Spleen (tissue), 7 donors: ENCODE data around the gene SEL1L.

Experiments
- CTCF ChIP-seq, 11 experiments: fragments of 200-600 bp in 7 of 11; fragments of 450-650 bp in 4 of 11; sonication (generic) in 4 of 11; IDR thresholded peaks in 8 of 11; conservative IDR thresholded peaks in 3 of 11; 1 replicate in 7 of 11; 2 replicates in 4 of 11; pipeline versions ENCODE4 v1.4.0 to v1.8.0; 2016 to 2021; ENCODE audit warnings: antibody characterized with exemption in 11 of 11, inconsistent platforms in 4 of 11, mild to moderate bottlenecking in 1 of 11
- POLR2A ChIP-seq, 3 donors: fragments of 450-650 bp; IDR thresholded peaks; one replicate each; pipeline ENCODE4 v1.5.1; 2017; ENCODE audit warnings: antibody characterized with exemption in 3 of 3, mild to moderate bottlenecking in 1 of 3
- POLR2AphosphoS5 ChIP-seq, 3 donors: sonication (generic); formaldehyde crosslinking; IDR thresholded peaks; one replicate each; pipeline ENCODE4 v1.5.1; 2017; ENCODE audit warnings: antibody characterized with exemption in 3 of 3
- donor health status: DM: no; HTN: no; CAD: no; lungs with moderate emphysema.
- donor health status: DM: no; HTN: no; CAD: no.
- donor health status: DM: no; HTN: no; CAD: no.

- TF ChIP-seq CTCF (IDR thresholded peaks at IDR 0.05 in 8 of 11, conservative IDR thresholded peaks at IDR 0.05 in 3 of 11) (no peak), POLR2A (IDR thresholded peaks at IDR 0.05) (no peak), POLR2AphosphoS5 (IDR thresholded peaks at IDR 0.05) (no peak)
These were observed 99.4 kb downstream of the SEL1L start for GRCh38 chr14:81434230-81434629.
